ENCODE measurements around the gene MISP3. TPM values are rescaled to one million over a fixed set of nuclear protein-coding genes. Genes with fewer than 3 reads are reported as not detected.

MISP3 gene
- total and polyA plus RNA-seq, 9 of the 15 experiments (the other 6 are each of a cell fraction or from before 2014, with no cell fraction given), result 0.25 to 5.6 (median 1.6) TPM

GRCh38 chr19:14118165-14119051 is 45.8 kb downstream of the MISP3 start (continued):
- TF ChIP-seq, protein P1, sequence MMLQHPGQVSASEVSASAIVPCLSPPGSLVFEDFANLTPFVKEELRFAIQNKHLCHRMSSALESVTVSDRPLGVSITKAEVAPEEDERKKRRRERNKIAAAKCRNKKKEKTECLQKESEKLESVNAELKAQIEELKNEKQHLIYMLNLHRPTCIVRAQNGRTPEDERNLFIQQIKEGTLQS (IDR thresholded peaks at IDR 0.05), result no peak
- TF ChIP-seq, protein P1 (CRISPR knock-in tag; conservative IDR thresholded peaks at IDR 0.05), result no peak
- TF ChIP-seq E2F6 (IDR thresholded peaks at IDR 0.05; ENCODE audit: borderline replicate concordance in 1 of 2, extremely low read depth in 1 of 2, insufficient read depth in 1 of 2, insufficient read length in 1 of 2, low read depth in 1 of 2, low read length in 1 of 2, poor library complexity in 1 of 2, severe bottlenecking in 1 of 2) (peak in 1 of 2 experiments; percentile 72), PTRF (tag; IDR thresholded peaks at IDR 0.05) (no peak), EP400 (IDR thresholded peaks at IDR 0.05) (no peak), NUFIP1 (IDR thresholded peaks at IDR 0.05; ENCODE audit: partially characterized antibody) (no peak), MYBL2 (IDR thresholded peaks at IDR 0.05; ENCODE audit: low read depth) (no peak), MYBL2 (CRISPR knock-in tag; IDR thresholded peaks at IDR 0.05; ENCODE audit: borderline replicate concordance) (no peak), PHF8 (IDR thresholded peaks at IDR 0.05; ENCODE audit: borderline replicate concordance, low read length) (peak; percentile 58; the same call in 1 of the 2 replicates), ZNF395 (CRISPR knock-in tag; IDR thresholded peaks at IDR 0.05) (peak; percentile 43; the same call in 1 of the 2 replicates), HNRNPH1 (optimal IDR thresholded peaks at IDR 0.05; ENCODE audit: low read depth, low read length) (no peak), SNIP1 (IDR thresholded peaks at IDR 0.05; ENCODE audit: low read depth) (no peak), MCM2 (IDR thresholded peaks at IDR 0.05; ENCODE audit: low read depth) (no peak), SIN3A (IDR thresholded peaks at IDR 0.05; ENCODE audit: borderline replicate concordance in 2 of 2, control insufficient read depth in 1 of 2, low read depth in 2 of 2, low read length in 2 of 2) (peak; percentile 44 to 54; a peak in 1 of 4 replicates), NR4A1 (CRISPR knock-in tag; IDR thresholded peaks at IDR 0.05) (no peak), NR4A1 (tag; IDR thresholded peaks at IDR 0.05) (peak; percentile 50; the same call in 1 of the 2 replicates), TAL1 (IDR thresholded peaks at IDR 0.05) (no peak), ZNF512 (tag; IDR thresholded peaks at IDR 0.05) (no peak)
- TF ChIP-seq, protein P2, sequence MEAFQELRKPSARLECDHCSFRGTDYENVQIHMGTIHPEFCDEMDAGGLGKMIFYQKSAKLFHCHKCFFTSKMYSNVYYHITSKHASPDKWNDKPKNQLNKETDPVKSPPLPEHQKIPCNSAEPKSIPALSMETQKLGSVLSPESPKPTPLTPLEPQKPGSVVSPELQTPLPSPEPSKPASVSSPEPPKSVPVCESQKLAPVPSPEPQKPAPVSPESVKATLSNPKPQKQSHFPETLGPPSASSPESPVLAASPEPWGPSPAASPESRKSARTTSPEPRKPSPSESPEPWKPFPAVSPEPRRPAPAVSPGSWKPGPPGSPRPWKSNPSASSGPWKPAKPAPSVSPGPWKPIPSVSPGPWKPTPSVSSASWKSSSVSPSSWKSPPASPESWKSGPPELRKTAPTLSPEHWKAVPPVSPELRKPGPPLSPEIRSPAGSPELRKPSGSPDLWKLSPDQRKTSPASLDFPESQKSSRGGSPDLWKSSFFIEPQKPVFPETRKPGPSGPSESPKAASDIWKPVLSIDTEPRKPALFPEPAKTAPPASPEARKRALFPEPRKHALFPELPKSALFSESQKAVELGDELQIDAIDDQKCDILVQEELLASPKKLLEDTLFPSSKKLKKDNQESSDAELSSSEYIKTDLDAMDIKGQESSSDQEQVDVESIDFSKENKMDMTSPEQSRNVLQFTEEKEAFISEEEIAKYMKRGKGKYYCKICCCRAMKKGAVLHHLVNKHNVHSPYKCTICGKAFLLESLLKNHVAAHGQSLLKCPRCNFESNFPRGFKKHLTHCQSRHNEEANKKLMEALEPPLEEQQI (IDR thresholded peaks at IDR 0.05), result no peak
